ENCODE measurements around the gene WWOX. TPM values are rescaled to one million over a fixed set of nuclear protein-coding genes. Genes with fewer than 3 reads are reported as not detected.

WWOX gene
- total RNA-seq, 2 donors from 2014 or later: 33.8 to 82.5 TPM

DNA sequence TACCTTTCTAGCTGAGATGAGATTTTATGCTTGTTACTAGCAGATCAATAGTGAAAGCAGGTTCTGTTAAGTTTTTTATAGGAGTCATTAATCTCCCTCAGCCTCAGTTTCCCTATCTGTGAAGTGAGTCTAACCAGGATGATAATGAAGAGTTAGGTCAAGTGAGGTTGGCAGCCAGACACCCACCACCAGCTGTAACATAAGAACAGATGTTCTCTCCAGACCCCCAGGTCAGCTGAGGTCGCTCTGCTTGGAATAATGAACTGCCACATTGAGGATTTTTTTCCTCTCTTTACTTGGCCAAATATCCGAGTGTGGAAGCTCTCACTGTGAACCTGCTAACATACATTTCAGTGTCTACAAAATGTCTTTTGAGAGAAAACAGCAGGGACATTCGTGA is 389.6 kb downstream of the WWOX start:
- Histone ChIP-seq H3K4me1 (ENCODE audit: control insufficient read depth in 1 of 2, low read depth in 2 of 2) (peaks cover 0 to 12% of the 10 kb centered on the region in 2 donors), H3K27me3 (replicated peaks; ENCODE audit: insufficient read depth) (no peaks in the 10 kb centered on the region)

DNA sequence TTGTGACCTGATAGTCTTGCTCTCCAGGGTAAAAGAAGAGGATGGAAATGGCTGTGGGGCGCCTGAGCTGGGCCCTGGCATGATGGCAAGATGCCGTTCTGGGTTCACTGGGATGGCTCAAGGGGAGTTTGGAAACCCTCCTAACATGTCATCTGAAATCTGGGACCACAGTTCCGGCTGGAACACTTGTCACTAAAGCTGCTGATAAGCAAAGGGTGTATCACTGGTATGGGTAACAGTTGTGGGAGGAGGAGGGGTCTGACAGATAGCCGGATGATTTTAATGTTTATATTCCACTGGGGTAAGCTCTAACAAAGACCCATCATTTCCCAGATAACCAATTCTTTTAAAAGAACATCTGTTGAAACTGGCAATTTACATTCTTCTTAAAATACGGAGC is 390.2 kb downstream of the WWOX start:
- H3K4me1 ChIP-seq (ENCODE audit: control insufficient read depth in 1 of 2, low read depth in 2 of 2): peaks cover 0 to 12% of the 10 kb centered on the region in 2 donors
- H3K36me3 ChIP-seq: no peaks in the 10 kb centered on the region
- H3K27ac ChIP-seq: no peak overlapping the region
- no peaks in the 10 kb centered on the region for H3K27me3 ChIP-seq (replicated peaks; ENCODE audit: insufficient read depth)
- H3K9me3 ChIP-seq: no peaks in the 10 kb centered on the region
- H3K4me3 ChIP-seq: no peak overlapping the region
- TF ChIP-seq, protein P1, sequence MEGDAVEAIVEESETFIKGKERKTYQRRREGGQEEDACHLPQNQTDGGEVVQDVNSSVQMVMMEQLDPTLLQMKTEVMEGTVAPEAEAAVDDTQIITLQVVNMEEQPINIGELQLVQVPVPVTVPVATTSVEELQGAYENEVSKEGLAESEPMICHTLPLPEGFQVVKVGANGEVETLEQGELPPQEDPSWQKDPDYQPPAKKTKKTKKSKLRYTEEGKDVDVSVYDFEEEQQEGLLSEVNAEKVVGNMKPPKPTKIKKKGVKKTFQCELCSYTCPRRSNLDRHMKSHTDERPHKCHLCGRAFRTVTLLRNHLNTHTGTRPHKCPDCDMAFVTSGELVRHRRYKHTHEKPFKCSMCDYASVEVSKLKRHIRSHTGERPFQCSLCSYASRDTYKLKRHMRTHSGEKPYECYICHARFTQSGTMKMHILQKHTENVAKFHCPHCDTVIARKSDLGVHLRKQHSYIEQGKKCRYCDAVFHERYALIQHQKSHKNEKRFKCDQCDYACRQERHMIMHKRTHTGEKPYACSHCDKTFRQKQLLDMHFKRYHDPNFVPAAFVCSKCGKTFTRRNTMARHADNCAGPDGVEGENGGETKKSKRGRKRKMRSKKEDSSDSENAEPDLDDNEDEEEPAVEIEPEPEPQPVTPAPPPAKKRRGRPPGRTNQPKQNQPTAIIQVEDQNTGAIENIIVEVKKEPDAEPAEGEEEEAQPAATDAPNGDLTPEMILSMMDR (IDR thresholded peaks at IDR 0.05): no peak
- ATAC-seq (ENCODE audit: insufficient number of reproducible peaks, low FRiP score, low read depth): no peak
- DNase-seq (ENCODE audit: low spot score): no peak

More for the DNA sequence above, 389.6 kb downstream of the WWOX start:
- Histone ChIP-seq H3K36me3 (no peaks in the 10 kb centered on the region), H3K27ac (no peak overlapping the region), H3K9me3 (no peaks in the 10 kb centered on the region), H3K4me3 (no peak overlapping the region)
- DNase-seq (ENCODE audit: low spot score) (no peak), ATAC-seq (ENCODE audit: insufficient number of reproducible peaks, low FRiP score, low read depth) (no peak)
- TF ChIP-seq, protein P1 (IDR thresholded peaks at IDR 0.05): no peak

DNA sequence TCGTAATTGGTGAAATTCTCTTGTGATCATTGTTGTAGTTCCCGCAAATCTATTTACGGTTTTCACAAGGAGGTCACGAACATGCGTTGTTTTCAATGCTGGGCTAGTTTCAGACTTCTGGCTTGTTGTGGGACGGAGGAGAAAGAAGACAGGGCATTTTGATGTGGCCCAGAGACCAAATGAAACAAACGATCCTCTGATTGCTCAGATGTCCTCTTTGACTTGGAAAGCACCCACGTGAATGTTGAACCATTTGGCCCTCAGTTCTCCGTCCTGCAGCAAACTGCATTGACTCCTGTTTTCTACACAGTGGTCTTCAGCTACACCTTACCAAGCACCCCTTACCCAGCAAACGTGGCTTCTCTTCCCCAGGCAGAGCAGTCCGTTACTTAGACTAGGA is 391.0 kb downstream of the WWOX start:
- Histone ChIP-seq H3K36me3 (no peaks in the 10 kb centered on the region), H3K27ac (no peak overlapping the region), H3K9me3 (no peaks in the 10 kb centered on the region), H3K27me3 (replicated peaks; ENCODE audit: insufficient read depth) (no peaks in the 10 kb centered on the region), H3K4me1 (ENCODE audit: control insufficient read depth in 1 of 2, low read depth in 2 of 2) (peaks cover 0 to 12% of the 10 kb centered on the region in 2 donors), H3K4me3 (no peak overlapping the region)
- ATAC-seq (ENCODE audit: insufficient number of reproducible peaks, low FRiP score, low read depth) (no peak), DNase-seq (ENCODE audit: low spot score) (no peak)
- TF ChIP-seq, protein P1 (IDR thresholded peaks at IDR 0.05): no peak

DNA sequence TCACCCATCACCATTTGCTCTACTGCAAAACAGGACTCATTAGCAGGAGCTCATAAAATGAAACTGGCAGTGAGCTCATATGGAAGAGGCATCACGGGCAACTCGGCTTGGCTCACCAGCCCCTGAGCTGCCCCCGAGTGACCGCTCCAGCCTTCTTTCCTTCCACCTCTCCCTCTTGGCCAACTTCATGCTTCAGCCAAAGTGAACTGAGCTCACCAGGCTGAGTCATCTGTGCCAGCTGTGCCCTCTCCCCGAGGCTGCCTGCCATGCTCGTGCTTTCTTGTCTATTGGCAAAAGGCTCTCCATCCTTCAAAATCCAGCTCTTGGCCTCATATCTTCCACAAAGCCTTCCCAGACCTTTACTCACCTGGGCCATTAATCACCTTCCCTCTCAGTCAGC is 391.4 kb downstream of the WWOX start:
- Histone ChIP-seq H3K4me3 (no peak overlapping the region), H3K27me3 (replicated peaks; ENCODE audit: insufficient read depth) (no peaks in the 10 kb centered on the region), H3K9me3 (no peaks in the 10 kb centered on the region), H3K27ac (no peak overlapping the region), H3K36me3 (no peaks in the 10 kb centered on the region), H3K4me1 (ENCODE audit: control insufficient read depth in 1 of 2, low read depth in 2 of 2) (peaks cover 0 to 12% of the 10 kb centered on the region in 2 donors)
- TF ChIP-seq, protein P1 (IDR thresholded peaks at IDR 0.05): no peak
- DNase-seq (ENCODE audit: low spot score) (peak; percentile 10), ATAC-seq (ENCODE audit: insufficient number of reproducible peaks, low FRiP score, low read depth) (peak; percentile 75)

DNA sequence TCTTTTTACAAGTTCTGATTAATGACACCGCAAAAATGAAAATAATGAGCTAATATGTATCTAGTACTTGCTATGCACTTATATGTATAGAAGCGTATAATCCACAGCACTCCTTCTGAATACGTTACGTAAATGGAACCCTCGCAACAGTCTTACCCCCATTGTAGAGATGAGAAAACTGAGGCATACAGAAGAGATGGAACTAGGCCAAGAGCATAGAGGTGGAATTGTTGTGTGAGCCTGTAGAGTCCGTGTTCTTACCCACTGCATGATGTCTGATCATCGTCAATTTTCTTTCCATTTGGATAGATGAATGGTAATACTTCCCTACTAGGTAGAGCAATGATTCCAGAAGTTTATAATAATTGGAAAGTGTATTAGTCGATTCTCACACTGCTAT is 394.1 kb downstream of the WWOX start:
- Histone ChIP-seq H3K4me1 (ENCODE audit: control insufficient read depth in 1 of 2, low read depth in 2 of 2) (peaks cover 0 to 8% of the 10 kb centered on the region in 2 donors), H3K27ac (no peak overlapping the region), H3K36me3 (no peaks in the 10 kb centered on the region), H3K27me3 (replicated peaks; ENCODE audit: insufficient read depth) (no peaks in the 10 kb centered on the region), H3K9me3 (no peaks in the 10 kb centered on the region), H3K4me3 (no peak overlapping the region)
- DNase-seq (ENCODE audit: low spot score) (no peak), ATAC-seq (ENCODE audit: insufficient number of reproducible peaks, low FRiP score, low read depth) (no peak)
- TF ChIP-seq, protein P1 (IDR thresholded peaks at IDR 0.05): no peak
